Epidermal melanocyte (primary cell): ENCODE data around the gene EEF1AKMT3.
"Not testable (repeated sequence)": the region's sequence is repeated elsewhere in the genome, so short reads cannot be mapped to it uniquely, and the experiment has no call there.

Source experiments
- DNase-seq: peaks from one replicate; pipeline ENCODE4 v3.0.0; 2011; ENCODE audit warnings: low spot score; ENCODE audit not compliant: insufficient read length

EEF1AKMT3 gene

GRCh38 chr12:57816001-57816854, 43.8 kb downstream of the EEF1AKMT3 start:
- no peak for DNase-seq

DNA sequence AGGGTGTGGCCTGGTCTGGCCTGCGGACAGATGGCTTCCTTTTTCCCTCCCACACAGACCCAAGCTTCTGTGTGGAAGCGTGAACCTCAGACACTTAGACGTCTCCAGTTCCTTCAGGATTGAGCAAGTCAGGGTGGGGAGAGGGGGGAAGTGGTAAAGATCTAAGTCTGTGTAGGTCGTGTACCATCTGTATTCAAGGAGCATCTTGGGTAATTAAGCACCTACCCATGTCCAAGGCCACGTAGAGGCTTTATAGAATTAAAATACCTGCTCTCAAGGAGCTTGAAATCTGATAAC, 44.4 kb downstream of the EEF1AKMT3 start:
- no peak for DNase-seq

DNA sequence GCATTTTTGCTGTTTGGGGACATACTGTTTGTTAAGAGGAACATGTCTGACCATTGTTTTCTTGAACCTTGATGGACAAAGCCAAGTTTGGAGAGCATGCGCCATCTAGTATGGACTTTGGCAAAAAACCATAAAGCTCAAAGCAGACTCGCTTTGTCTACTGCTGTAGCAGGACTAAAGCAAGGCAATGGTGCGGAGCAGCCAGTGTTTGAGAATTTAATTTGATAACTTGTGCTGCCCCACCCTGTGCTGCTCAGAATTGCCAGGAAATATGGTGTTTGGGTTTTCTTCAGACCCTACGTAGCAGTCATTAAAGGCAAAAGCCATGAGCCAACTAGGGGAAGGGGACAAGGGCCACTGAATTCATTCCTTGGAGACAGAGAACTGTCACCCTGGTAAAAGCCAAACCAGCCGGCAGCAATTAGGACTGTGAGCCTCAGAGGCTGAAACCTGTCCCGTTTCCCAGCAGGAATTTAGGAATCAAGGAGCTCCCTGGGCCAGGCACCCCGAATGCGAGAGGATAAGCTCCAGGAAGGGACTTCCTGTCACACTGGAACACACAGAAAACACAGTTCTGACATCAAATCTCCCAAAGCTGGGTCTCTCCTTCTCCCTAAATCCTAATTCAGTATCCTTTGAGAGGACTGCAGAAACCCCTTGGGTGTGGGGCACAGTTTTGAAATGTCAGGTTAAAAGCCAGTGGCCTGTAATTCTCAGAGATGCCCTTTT, 45.0 kb downstream of the EEF1AKMT3 start:
- DNase-seq, result no peak

DNA sequence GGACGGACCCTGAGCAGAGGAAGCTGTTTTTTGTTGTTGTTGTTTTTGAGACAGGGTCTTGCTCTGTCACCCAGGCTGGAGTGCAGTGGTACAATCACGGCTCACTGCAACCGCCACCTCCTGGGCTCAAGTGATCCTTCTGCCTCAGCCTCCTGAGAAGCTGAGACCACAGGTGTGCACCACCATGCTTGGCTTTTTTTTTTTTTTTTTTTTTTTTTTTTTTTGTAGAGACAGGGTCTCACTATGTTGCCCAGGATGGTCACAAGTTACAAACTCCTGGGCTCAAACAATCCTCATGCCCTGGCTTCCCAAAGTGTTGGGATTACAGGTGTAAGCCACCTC, 45.5 kb downstream of the EEF1AKMT3 start:
- not testable (repeated sequence) for DNase-seq

GRCh38 chr12:57820119-57820518, 47.7 kb downstream of the EEF1AKMT3 start:
- DNase-seq, result not testable (repeated sequence)

DNA sequence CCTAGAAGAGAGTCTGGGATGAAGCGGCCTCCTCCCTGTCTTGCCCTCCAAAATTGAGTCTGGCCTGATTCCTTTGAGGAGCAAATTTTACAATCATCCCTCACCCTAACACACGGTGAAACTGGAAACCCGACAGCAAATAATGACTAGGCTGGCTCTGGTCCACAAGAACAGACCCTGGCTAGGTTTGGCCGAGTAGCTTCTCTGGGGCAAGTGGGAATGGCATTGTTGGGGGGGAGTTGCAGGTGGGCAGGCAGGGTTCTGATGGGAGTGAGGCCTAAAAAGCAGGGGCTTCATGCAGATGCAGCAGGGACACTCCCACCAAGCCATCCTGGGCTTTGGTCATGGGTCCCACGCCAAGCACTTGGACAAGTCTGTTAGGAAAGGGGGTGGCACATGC, 48.6 kb downstream of the EEF1AKMT3 start:
- not testable (repeated sequence) for DNase-seq

GRCh38 chr12:57821474-57822214, 49.2 kb downstream of the EEF1AKMT3 start:
- no peak for DNase-seq

- DNase-seq, result no peak
These were observed 50.1 kb downstream of the EEF1AKMT3 start for GRCh38 chr12:57822392-57823130.

DNA sequence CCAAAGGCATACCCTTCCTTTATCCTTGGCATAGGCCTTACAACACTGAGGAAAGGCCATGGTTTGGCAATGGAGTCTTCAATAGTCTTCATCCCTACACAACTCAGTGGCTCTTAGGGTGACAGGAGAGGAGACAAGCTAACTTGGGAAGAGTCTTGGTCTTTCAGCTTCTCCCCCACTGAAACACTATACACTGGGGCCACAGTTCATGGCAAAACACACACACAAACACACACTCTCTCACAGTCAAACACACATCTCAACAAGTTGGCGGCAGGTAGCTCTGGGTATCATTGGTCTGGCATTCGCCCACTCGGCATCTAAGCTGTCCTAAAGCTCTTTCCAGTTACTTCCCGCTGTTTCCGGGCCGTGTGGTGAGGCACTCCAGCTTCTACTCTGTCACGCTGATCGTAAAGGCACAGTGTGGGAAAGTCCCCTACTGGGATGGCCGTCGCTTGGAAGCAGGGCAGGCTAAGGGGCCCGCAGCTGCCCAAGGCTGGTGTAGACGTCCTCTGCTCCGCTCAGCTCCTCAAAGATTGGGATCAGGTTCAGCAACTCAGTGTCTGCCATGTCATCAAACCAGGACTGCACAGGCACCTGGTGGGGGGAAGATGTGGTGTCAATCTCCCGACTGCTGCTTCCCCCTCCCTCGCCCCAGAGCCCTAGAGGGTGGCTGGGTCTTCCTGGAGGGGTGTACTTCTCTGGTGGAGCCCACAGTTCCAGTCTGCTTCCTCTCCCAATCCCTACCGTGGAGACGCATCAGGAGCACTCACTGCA, 50.9 kb downstream of the EEF1AKMT3 start:
- no peak for DNase-seq

DNA sequence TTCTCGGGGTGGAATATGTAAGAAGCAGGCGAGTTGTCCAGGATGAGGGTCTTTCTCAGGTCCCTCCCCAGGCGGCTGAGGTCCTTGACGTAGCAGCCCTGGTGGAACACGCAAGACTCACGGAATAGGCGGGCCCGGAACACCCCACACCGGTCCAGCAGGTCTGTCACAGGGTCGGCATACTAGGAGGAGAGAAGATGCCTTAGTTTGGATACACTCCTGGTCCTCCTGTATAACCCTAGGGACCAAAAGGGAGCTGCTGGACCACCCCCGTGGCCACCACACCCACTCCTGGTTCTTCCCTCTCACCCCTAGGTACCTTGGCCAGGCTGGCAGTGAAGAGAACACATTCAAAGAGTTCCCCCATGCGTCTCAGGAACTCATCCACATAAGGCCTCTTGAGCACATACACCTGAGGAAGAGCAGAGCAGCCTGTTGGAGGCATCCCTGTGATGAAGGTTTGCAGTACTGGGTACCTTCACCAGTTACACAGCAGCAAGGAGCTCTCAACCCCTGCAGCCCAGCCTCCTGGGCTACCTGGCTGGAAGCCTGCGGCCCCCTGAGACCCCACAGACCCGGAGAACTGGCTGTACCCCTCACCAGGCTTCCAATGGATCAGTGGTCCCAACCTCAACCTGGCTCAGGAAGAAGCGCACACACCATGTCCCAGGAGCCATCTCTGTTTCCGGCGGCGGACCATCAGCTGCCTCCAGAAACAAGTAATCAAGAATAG, 51.7 kb downstream of the EEF1AKMT3 start:
- no peak for DNase-seq

DNA sequence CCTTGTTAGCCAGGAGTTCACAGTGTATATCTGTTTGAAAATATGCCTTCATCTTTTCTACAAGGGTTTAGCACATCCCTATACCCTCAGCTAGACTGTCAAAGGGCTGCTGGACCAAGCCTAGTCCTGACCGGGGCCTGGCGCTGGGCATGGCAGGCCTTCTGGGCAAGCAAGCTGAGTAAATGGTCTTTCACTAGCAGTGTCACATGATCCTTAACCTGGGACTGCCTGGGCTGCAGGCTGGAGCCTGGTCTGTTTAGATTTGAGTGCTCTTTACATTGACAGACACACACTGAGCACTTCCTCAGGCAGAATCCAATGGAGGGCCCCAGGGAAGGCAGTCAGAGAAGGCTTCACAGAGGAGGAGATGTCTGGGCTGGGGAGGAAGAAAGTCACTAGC, 53.0 kb downstream of the EEF1AKMT3 start:
- DNase-seq, result no peak

- DNase-seq, result no peak
These were observed 54.0 kb downstream of the EEF1AKMT3 start for GRCh38 chr12:57826400-57826799.

- DNase-seq, result no peak
These were observed 54.6 kb downstream of the EEF1AKMT3 start for GRCh38 chr12:57826966-57827365.

DNA sequence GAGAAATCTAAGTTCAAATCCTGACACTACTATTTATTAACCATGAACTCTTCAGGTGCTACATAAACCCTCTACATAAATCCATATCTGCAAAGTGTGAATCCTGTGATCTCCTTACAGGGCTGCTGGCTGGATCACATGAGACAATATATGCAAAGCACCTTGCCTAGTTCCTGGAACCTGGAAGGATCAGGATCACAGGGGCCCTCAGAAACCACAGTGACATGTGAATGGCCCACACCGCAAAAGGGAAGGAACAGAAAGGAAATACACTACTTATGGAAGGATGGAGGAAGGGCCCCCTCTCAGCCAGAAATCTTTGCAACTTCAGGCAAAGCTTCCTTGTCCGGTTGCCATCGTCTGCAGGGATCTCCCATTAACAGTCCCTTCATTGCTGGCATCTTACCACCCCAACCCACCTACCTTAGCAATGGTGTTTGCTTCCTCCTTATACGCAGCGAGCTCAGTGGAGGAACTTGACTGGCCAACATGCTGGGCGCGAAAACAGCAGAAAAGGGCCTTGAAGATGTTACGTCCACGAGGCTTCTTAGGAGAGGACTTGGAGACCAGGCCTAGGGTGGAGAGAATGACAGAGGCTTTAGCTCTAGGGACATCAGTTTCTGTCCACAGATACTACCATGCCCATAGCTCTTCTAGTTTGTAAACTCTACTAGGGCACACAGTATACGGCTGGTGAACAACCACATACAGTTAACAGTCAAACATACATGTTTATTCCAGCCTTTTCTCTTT, 56.8 kb downstream of the EEF1AKMT3 start:
- DNase-seq, result no peak

GRCh38 chr12:57830393-57830792, 58.0 kb downstream of the EEF1AKMT3 start:
- no peak for DNase-seq
